SK-N-SH (cell line): ENCODE measurements around the gene MAGEB2.

ENCODE experiments used
- MXI1 ChIP-seq: IDR thresholded peaks from 2 replicates; pipeline ENCODE4 v1.6.1; 2012; ENCODE audit warnings: mild to moderate bottlenecking, low read depth, low read length, improper control_type of control experiment
- POLR2AphosphoS5 ChIP-seq: IDR thresholded peaks from 2 replicates; pipeline ENCODE4 v1.6.1; 2012; ENCODE audit warnings: low read depth, low read length
- RXRA ChIP-seq: IDR thresholded peaks from 2 replicates; pipeline ENCODE4 v1.4.0; 2012; ENCODE audit warnings: low read depth, mild to moderate bottlenecking, borderline replicate concordance
- SIN3A ChIP-seq: IDR thresholded peaks from 2 replicates; pipeline ENCODE4 v1.6.1; 2012; ENCODE audit warnings: low read depth, mild to moderate bottlenecking, low read length, moderate library complexity, borderline replicate concordance
- TAF1 ChIP-seq: IDR thresholded peaks from 2 replicates; pipeline ENCODE4 v1.6.1; 2012; ENCODE audit warnings: low read depth, mild to moderate bottlenecking, low read length, moderate library complexity, borderline replicate concordance
- TF ChIP-seq, protein P1 (sequence below): fragments of 200-600 bp; sonication (generic); IDR thresholded peaks from 2 replicates; pipeline ENCODE4 v1.6.1; 2017; ENCODE audit warnings: antibody characterized with exemption, mild to moderate bottlenecking, moderate library complexity

DNA sequence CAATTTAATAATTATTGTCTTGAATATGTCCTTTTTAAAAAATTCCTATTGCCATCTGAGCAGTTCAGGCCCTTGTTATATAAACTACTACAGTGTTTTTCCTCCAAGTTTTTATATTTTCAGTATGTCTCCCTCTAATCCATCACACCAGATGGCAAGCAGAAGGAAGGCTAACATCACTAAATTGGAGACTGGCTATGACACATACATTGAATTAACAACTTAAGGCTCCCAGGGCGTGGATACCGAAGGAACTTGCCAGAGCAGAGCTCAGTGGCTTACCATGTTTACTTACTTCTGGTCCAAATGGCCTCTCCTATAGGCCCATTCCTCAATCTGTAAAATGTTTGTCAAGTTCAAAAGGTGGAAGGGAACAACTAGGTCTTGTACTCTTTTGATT lies 44.6 kb downstream of the MAGEB2 start:
- TF ChIP-seq, protein P1, sequence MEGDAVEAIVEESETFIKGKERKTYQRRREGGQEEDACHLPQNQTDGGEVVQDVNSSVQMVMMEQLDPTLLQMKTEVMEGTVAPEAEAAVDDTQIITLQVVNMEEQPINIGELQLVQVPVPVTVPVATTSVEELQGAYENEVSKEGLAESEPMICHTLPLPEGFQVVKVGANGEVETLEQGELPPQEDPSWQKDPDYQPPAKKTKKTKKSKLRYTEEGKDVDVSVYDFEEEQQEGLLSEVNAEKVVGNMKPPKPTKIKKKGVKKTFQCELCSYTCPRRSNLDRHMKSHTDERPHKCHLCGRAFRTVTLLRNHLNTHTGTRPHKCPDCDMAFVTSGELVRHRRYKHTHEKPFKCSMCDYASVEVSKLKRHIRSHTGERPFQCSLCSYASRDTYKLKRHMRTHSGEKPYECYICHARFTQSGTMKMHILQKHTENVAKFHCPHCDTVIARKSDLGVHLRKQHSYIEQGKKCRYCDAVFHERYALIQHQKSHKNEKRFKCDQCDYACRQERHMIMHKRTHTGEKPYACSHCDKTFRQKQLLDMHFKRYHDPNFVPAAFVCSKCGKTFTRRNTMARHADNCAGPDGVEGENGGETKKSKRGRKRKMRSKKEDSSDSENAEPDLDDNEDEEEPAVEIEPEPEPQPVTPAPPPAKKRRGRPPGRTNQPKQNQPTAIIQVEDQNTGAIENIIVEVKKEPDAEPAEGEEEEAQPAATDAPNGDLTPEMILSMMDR, result no peak
- TF ChIP-seq MXI1 (no peak), RXRA (no peak), POLR2AphosphoS5 (no peak), SIN3A (no peak), TAF1 (no peak)
